Caco-2 (cell line): Measurements from ENCODE around the gene OS9. TPM values are rescaled to one million over a fixed set of nuclear protein-coding genes. Genes with fewer than 3 reads are reported as not detected.

Experiments
- BruUV-seq: library from RNA; stranded (reverse); fragments of 400-500 nt; replicated peaks from 2 replicates; lab custom pipeline; 2021; lab: Mats Ljungman, UMichigan
- CTCF ChIA-PET: fragments of 300-600 bp; sonication (Branson Sonifier 250); formaldehyde crosslinking; loops from one replicate; lab custom pipeline; 2022; ENCODE audit warnings: antibody characterized with exemption; lab: Charles Lee
- POLR2A ChIA-PET: fragments of 300-600 bp; sonication (Branson Sonifier 250); formaldehyde crosslinking; loops from one replicate; lab custom pipeline; 2022; ENCODE audit warnings: antibody characterized with exemption; lab: Charles Lee
- DNase-seq, 2 experiments: peaks; one replicate each; pipeline versions ENCODE4 v3.0.0 to v3.0.0-alpha.2; 2020 to 2022
- H3K27me3 ChIP-seq: replicated peaks from 2 replicates; pipeline ENCODE4 v1.6.0; 2011; ENCODE audit warnings: low read length; ENCODE audit not compliant: control insufficient read depth, insufficient read depth
- H3K36me3 ChIP-seq: 2 replicates; pipeline ENCODE4 v1.5.1; 2011; ENCODE audit warnings: low read length; ENCODE audit not compliant: control insufficient read depth, insufficient read depth
- H3K4me1 ChIP-seq: fragments of 250-450 bp; sonication (Bioruptor Pico); 2 replicates; pipeline ENCODE4 v1.5.1; 2020; ENCODE audit warnings: mild to moderate bottlenecking
- H3K4me3 ChIP-seq: 2 replicates; pipeline ENCODE4 v1.5.1; 2011; ENCODE audit warnings: low read depth, mild to moderate bottlenecking, control low read depth, low read length
- H3K9me3 ChIP-seq: fragments of 250-450 bp; sonication (Bioruptor Pico); 2 replicates; pipeline ENCODE4 v1.5.1; 2020; ENCODE audit warnings: mild to moderate bottlenecking, moderate library complexity
- H3K27ac Mint-ChIP-seq: one replicate; pipeline ENCODE4 v1.8.0; 2022; ENCODE audit warnings: mixed read lengths; ENCODE audit not compliant: unreplicated experiment
- H3K27me3 Mint-ChIP-seq: one replicate; pipeline ENCODE4 v1.8.0; 2022; ENCODE audit warnings: mixed read lengths; ENCODE audit not compliant: insufficient read depth, unreplicated experiment
- H3K36me3 Mint-ChIP-seq: one replicate; pipeline ENCODE4 v1.8.0; 2022; ENCODE audit warnings: mild to moderate bottlenecking, mixed read lengths; ENCODE audit not compliant: insufficient read depth, unreplicated experiment
- H3K4me1 Mint-ChIP-seq: one replicate; pipeline ENCODE4 v1.8.0; 2022; ENCODE audit warnings: low read depth, mixed read lengths; ENCODE audit not compliant: unreplicated experiment
- H3K4me3 Mint-ChIP-seq: one replicate; pipeline ENCODE4 v1.8.0; 2022; ENCODE audit warnings: mild to moderate bottlenecking, moderate library complexity, mixed read lengths; ENCODE audit not compliant: unreplicated experiment
- H3K9me3 Mint-ChIP-seq: one replicate; pipeline ENCODE4 v1.8.0; 2022; ENCODE audit warnings: mixed read lengths; ENCODE audit not compliant: unreplicated experiment
- CTCF ChIP-seq, 2 experiments: fragments of 200-600 bp in 1 of 2; IDR thresholded peaks; 1 replicate in 1 of 2; 2 replicates in 1 of 2; pipeline versions ENCODE4 v1.5.1 to v1.8.0; 2011 to 2022; ENCODE audit warnings: antibody characterized with exemption in 1 of 2, control low read depth in 1 of 2, inconsistent platforms in 1 of 2, low read depth in 1 of 2, low read length in 1 of 2, mild to moderate bottlenecking in 1 of 2, moderate library complexity in 1 of 2; ENCODE audit not compliant: insufficient read depth in 1 of 2, severe bottlenecking in 1 of 2, unreplicated experiment in 1 of 2
- intact Hi-C: fragments of 100-400 bp; cut with micrococcal nuclease; formaldehyde crosslinking; loops from one replicate; pipeline ENCODE4 v1.10.0; 2022; ENCODE audit not compliant: unreplicated experiment
- total RNA-seq: library from RNA; stranded (reverse); gene quantifications from 2 replicates; pipeline ENCODE4 v1.2.3, GENCODE V29; 2022

The OS9 gene
- total RNA-seq, 1 experiment from 2014 or later, result 182 TPM

GRCh38 chr12:57725851-57726150 lies 31.9 kb downstream of the OS9 start:
- Mint-ChIP-seq H3K27ac (peak overlapping the region; percentile 45), H3K27me3 (peaks cover 12% of the 10 kb centered on the region)
- TF ChIP-seq CTCF (IDR thresholded peaks at IDR 0.05; ENCODE audit: insufficient read depth in 1 of 2, low read depth in 1 of 2, low read length in 1 of 2, severe bottlenecking in 1 of 2, unreplicated experiment in 1 of 2), result no peak

GRCh38 chr12:57726151-57726883 lies 32.4 kb downstream of the OS9 start:
- Mint-ChIP-seq H3K4me3 (peak overlapping the region; percentile 85), H3K27ac (peak overlapping the region; percentile 45), H3K9me3 (no peaks in the 10 kb centered on the region), H3K36me3 (peaks cover 12% of the 10 kb centered on the region), H3K27me3 (peaks cover 12% of the 10 kb centered on the region), H3K4me1 (no peaks in the 10 kb centered on the region)
- POLR2A ChIA-PET, result no interaction called here
- DNase-seq, result peak; percentile 83 to 91
- BruUV-seq, result no TSS peak
- CTCF ChIA-PET, result interaction anchor here (0.6 to 2.0 kb wide), 7 partner anchors 10 to 273 kb away, joined by 3 to 32 read pairs (median 5); partner anchors contain the start of gene TSPAN31
- intact Hi-C loops, result loop anchor here (1.0 to 5.0 kb wide), 2 partner anchors 10 to 204 kb away; partner anchors contain the start of genes DDIT3 and MBD6
- TF ChIP-seq CTCF (IDR thresholded peaks at IDR 0.05; ENCODE audit: insufficient read depth in 1 of 2, low read depth in 1 of 2, low read length in 1 of 2, severe bottlenecking in 1 of 2, unreplicated experiment in 1 of 2), result peak; percentile 76 to 89
- H3K9me3 ChIP-seq, result no peaks in the 10 kb centered on the region
- no peaks in the 10 kb centered on the region for H3K27me3 ChIP-seq
- peak overlapping the region; percentile 55 for H3K4me3 ChIP-seq
- H3K4me1 ChIP-seq, result no peaks in the 10 kb centered on the region
- no peaks in the 10 kb centered on the region for H3K36me3 ChIP-seq

More at GRCh38 chr12:57725851-57726150, 31.9 kb downstream of the OS9 start:
- CTCF ChIA-PET, result interaction anchor here (0.6 to 2.0 kb wide), 7 partner anchors 10 to 273 kb away, joined by 3 to 32 read pairs (median 5); partner anchors contain the start of gene TSPAN31
- Mint-ChIP-seq H3K4me1 (no peaks in the 10 kb centered on the region), H3K9me3 (no peaks in the 10 kb centered on the region), H3K36me3 (peaks cover 12% of the 10 kb centered on the region), H3K4me3 (peak overlapping the region; percentile 85)
- POLR2A ChIA-PET, result no interaction called here
- BruUV-seq, result no TSS peak
- DNase-seq, result no peak
- intact Hi-C loops, result loop anchor here (1.0 to 5.0 kb wide), 2 partner anchors 10 to 204 kb away; partner anchors contain the start of genes DDIT3 and MBD6
- no peaks in the 10 kb centered on the region for H3K27me3 ChIP-seq
- H3K9me3 ChIP-seq, result no peaks in the 10 kb centered on the region
- no peaks in the 10 kb centered on the region for H3K4me1 ChIP-seq
- H3K4me3 ChIP-seq, result peak overlapping the region; percentile 55
- no peaks in the 10 kb centered on the region for H3K36me3 ChIP-seq

- Histone ChIP-seq H3K36me3 (no peaks in the 10 kb centered on the region), H3K9me3 (no peaks in the 10 kb centered on the region), H3K4me3 (peak overlapping the region; percentile 55), H3K27me3 (no peaks in the 10 kb centered on the region), H3K4me1 (no peaks in the 10 kb centered on the region)
- Mint-ChIP-seq H3K36me3 (peaks cover 12% of the 10 kb centered on the region), H3K9me3 (no peaks in the 10 kb centered on the region), H3K27ac (no peak overlapping the region), H3K4me3 (peak overlapping the region; percentile 85), H3K27me3 (peaks cover 16% of the 10 kb centered on the region), H3K4me1 (no peaks in the 10 kb centered on the region)
- ChIA-PET CTCF (interaction anchor here (2.0 kb wide), 1 partner anchor 9 kb away, joined by 32 read pairs; no protein-coding TSS in a partner anchor), POLR2A (no interaction called here)
- intact Hi-C loops, result loop anchor here (1.0 to 5.0 kb wide), 2 partner anchors 9 to 205 kb away; partner anchors contain the start of genes DDIT3 and MBD6
- BruUV-seq, result no TSS peak
- TF ChIP-seq CTCF (IDR thresholded peaks at IDR 0.05; ENCODE audit: insufficient read depth in 1 of 2, low read depth in 1 of 2, low read length in 1 of 2, severe bottlenecking in 1 of 2, unreplicated experiment in 1 of 2), result no peak
- DNase-seq, result no peak
These were observed 33.2 kb downstream of the OS9 start for GRCh38 chr12:57726884-57727757.
